ENCODE results near the gene PRELID3B. TPM values are rescaled to one million over a fixed set of nuclear protein-coding genes. Genes with fewer than 3 reads are reported as not detected.
A peak's percentile ranks its signal among the peaks of the same experiment; 100 is the strongest.
"Not testable (repeated sequence)": the region's sequence is repeated elsewhere in the genome, so short reads cannot be mapped to it uniquely, and the experiment has no call there.

Gene PRELID3B
- polyA plus RNA-seq, 10 donors = 42.7 to 59.0 (median 51.0) TPM

DNA sequence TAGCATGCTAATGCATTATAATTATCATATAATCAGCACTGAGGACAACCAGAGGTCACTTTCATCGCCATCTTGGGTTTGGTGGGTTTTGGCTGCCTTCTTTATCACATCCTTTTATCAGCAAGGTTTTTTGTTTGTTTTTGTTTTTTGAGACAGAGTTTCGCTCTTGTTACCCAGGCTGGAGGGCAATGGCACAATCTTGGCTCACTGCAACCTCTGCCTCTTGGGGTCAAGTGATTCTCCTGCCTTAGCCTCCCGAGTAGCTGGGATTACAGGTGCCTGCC lies 30.8 kb downstream of the PRELID3B start:
- DNase-seq = not testable (repeated sequence)

DNA sequence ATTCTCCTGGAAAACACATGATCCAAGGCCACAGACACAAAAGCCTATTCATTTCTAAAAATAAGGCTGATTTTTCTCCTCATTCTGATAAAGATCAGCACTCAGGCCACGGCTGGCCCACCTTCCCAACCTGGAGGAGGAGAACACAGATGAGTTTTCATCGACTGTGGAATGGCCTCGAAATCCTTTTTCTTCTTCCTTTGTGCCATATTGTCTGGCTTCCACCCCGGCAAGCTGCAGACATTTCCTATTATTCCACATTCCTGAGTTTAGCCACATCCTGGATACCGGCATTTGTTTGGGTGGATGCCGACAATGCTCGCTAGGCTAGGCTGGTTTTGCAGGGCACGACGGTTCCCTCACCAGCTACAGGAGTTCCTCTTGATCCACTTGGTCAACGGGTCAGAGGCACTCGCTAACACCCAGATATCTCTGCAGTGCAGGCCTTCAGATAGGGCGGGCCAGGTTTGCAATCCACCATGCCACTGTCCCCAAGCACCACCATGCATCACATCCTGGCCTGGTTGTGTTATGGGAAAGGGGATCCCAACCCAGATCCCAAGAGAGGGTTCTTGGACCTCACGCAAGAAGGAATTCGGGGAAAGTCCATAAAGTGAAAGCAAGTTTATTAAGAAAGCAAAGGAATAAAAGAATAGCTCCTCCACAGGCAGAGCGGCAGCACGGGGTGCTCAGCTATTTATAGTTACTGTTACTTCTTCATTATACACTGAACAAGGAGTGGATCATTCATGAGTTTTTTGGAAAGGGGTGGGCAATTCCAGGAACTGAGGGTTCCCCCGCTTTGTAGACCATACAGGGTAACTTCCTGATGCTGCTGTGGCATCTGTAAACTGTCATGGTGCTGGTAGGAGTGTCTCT lies 31.4 kb downstream of the PRELID3B start:
- DNase-seq = peak in 2 of 3 donors; percentile 56 to 80

DNA sequence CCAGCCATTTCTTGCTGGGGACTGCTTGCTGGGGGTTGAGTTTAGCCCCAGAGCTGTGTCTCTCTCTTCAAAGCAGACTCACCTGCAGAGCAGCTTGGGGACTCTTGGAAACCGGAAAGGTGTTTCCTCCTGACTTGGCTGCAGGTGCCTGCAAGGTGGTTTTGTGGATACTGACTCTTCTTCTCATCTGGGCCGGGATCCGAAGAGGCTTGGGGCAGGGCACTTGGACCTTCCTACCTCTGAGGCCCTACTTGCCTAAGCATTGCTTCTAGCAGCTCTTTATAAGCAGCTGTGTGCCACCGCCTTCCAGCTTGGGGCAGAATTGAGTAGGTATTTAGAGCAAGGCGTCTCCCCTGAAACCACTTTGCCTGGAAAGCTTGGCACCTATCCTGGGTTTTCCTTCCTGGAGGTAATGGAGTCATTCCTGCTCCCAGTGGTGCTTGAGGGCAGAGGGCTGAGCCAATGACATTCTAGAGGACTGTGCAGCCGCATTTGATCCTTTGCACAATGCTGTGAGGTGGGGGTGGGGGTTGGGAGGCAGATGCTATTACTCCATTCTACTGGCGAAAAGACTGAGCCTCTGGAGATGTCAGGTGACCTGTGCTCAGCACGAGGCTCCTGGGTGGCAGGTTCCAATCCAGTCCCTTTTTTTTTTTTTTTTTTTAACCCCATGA lies 32.1 kb downstream of the PRELID3B start:
- DNase-seq = no peak

DNA sequence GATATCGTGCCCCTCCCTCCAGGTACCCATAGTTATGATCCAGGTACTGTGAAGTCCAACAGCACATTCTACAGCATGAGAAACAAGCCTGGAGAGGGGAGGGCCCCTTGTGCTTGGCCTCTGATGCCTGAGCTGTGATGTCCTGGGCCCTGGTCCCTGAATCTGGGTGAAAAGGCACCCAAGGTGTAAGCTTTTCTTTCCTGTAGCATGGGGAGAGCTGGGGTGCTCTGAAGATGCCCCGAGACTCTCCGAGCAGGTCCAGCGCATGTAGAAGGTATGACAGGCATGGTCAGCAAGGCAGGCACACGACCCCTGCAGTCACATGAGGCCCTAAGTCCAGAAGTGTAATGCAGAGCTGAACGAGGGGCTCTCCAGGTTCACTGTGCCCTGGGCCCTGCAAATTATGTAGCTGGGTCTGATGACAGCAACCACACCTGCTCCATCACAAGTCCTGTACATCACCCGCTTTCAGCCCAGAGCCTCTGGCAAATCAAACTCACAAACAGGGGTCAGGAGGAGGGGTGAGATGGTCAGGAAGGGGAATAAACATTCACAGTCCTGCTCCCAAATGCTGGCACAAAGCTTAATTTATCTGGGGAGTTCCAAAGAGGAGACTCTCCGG lies 33.8 kb downstream of the PRELID3B start:
- no peak for DNase-seq

DNA sequence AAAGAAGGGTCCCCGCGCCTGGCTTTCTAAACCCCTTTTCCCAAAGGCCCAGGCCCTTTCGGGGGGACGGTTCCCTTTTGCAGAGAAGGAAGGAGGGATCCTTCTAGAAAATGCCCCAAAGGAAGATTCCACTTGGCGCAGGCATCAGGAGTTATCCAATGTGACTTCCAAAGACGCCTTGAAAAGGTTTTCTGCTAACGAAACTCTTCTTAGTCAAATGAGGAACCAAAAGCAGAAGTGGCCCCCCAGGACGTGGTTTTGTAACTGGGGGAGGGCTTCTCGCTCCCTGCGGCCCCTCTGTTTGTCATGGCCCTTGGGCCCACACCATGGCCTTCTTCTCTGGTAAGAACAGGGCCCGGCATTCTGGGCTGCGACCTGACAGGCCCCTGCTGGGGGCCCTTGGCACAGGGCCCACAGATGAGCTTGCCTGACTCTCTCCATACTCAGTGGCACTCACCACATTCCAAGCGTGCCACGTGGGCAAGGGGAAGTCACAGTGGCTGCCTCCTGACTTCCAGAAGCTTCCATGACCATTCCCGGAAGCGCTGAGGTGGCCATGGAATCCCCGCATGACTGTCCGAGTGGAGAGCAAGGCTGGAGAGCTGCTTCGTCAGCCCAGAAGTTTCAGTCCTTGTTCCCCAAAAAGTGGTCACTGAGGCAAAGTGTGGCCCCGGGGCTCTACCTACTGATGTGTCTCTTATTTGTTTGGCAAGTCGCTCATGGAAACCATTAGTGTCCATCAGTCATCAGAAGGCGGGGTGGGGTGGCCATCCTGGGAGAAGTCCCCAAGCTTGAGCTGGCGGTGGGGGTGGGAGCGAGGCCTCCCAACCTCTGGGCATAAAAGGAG lies 34.7 kb downstream of the PRELID3B start:
- peak in 1 of 3 donors; percentile 60 for DNase-seq

DNA sequence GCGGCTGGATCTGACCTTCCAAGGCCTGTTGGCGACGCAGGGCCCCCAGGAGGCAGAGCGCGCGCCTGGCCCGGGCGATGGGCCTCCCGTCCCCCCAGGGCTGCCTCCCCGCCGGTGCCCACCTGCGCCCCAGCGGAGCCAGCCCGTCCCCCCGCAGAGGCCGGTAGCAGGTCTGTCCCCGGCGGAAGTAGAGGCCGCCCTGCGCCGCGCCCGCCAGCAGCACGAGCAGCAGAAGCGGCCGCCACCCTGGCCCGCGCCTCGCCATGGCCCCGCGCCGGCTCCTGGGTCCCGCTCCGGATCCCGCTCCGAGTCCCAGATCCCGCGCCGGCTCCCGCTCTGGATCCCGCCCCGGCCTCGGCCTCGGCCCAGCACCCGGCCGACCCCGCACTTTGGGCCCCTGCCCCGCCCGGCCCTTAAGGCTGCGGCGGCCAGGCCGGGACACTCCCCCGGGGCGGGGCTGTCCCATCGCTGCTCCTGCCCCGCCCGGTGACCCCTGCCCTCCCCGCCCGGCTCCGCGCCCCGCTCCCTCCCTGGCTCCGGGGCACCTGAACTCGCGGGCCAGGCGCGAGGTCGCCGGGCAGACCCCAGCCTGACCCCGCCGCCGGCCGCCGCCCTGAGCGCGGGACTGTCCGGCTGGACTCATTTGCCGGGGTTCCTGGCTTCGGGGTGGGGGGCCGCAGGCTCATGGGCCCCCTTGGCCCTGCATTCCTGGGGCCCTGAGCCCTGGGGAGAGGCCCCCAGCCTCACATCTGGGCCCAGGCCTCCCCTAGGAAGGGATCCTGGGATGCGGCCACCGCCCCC lies 35.5 kb downstream of the PRELID3B start, which contains the start of gene CTSZ:
Gene CTSZ (minus strand): TSS at position 391 of the 801 bp plus-strand sequence. CDS start 126 bp downstream, at position 265.
- peak in 2 of 3 donors; percentile 56 to 88 for DNase-seq

DNA sequence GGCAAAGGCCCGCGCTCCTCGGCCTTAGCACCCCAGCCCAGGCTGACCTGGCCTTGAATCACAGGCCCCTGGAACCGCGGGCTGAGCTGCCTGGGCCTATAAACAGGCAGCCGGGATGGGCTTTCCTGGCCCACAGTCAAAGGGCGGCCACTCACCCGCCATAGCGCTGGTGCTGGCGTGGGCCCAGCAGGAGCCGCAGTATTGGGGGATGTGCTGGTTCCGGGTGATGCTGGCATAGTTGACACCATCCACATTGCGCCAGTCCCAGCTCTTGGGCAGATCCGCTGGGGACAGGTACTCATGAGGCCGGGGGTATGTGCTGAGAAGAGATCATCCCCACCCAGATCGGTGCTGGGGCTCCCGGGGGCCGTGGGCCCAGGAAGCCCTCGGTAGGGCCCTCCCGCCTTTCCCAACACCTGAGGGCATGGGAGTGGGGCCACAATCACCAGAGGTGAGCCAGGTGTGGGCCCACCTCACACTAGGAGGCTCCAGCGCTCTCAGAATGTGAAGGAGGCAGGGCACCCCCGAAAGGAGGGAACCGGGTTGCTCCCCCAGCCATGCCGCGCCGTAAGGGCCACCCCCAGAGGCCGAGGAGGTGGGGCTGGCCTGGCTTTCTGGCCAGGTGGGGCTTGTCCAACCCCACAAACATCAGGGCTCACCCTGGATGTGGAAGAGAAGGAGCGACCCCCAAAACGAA lies 36.3 kb downstream of the PRELID3B start:
- DNase-seq = peak in 1 of 3 donors; percentile 33

DNA sequence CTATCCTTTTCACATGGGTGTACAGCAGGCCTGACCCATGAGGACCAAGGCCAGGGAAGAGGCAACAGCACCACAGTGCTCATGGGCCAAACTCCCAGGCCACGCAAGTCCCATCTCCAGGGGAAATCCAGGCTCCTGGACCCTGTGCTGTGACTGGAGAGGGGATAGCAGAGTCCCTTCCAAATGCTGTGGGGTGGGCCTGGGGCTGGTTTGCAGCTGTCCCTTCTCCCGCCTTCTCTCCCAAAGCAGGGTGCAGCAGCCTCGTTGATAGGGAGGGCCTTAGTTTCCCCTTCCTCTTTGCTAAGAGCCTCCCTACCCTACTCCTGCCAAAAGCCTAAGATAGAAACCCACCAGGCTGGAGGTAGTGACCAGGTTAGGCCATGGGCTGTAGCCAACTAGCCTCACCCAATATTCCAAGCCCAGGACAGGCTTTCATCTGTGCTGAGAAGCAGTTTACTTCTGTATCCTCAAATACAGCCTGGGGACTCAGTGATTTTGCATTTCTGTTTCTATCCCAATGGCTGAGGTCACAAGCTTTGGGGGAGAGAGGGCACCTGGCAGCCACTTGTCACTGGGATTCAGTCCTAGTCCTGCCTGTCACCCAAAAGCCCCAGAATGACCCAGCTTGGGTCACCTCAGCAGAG lies 36.9 kb downstream of the PRELID3B start:
- no peak for DNase-seq

DNA sequence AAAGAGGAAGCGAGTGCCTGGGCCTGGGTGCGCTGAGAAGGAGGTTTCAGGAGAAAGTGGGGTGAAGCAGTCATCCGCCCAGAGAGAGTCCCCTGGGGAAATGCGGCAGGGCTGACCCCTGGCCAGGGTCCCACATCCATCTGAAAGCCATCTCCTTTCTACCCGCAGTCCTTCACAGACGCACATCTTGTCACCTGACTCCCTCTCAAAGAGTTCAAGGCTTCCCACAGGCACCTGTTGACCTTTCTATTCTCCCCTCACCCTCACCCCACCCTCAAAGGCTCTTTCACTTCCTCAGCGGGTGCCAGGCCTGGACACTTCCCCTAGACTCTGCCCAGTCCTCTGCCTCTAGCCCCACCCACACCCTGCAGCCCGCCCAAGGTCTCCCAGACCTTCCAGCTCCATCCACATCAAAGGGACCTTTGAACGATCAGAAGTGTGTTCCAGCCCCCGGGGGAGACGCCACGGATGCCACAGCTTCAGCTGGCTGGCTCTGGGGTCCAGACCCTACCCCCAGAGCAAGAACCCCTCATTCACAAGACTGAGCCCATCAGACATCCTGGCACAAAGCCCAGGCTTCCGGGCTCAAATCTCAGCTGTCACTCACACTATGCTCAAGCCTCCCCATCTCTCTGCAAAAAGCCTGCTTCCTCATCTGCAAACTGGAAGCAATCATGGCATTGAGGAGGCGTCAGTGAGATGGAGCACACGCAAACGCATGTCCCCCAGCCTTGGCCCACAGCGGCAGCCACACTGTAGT lies 37.6 kb downstream of the PRELID3B start:
- DNase-seq = peak in 1 of 3 donors; percentile 60

DNA sequence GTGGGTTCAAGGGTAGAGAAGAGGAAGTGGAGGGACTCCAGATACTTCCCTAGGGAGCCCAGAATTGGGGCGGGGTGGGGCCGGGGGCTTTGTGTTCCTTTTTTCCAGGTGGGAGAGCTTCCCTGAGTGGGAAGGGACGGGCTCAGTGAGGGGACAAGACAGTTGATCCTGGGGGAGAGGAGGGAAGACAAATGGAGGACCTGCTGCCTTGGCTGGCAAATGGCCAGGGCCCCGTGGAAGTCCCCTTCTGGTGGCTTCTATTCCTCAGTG lies 38.2 kb downstream of the PRELID3B start:
- no peak for DNase-seq

DNA sequence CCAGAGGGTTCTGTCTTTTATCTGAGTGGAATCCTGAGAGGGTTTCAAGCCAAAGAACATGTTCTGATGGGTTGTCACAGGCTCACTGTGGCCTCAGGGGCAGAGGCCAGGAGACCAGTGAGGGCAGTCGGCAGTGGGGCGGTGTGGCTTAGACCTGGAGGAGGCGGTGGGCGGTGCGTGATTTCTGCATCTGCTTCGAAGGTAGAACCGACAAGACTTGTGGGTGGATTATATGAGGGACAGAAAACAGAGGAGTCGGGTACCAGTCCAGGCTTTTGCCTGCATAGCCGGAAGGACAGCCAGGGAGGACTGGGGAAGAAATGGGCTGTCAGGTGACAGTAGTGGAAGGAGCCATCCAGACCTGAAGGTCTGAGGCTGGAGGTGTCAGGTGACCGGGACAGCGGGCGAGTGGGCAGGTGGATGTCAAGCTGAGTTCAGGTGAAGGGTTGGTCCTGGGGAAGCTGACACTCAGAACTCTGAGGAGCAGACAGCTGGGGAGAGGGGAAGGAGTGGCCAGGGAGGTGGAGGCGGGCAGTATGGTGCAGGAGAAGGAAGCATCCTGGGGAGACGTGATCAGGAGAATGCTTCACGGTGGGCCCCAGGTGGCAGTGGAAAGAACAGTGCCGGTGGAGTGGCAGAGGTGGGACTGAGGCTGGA lies 38.6 kb downstream of the PRELID3B start:
- no peak for DNase-seq

DNA sequence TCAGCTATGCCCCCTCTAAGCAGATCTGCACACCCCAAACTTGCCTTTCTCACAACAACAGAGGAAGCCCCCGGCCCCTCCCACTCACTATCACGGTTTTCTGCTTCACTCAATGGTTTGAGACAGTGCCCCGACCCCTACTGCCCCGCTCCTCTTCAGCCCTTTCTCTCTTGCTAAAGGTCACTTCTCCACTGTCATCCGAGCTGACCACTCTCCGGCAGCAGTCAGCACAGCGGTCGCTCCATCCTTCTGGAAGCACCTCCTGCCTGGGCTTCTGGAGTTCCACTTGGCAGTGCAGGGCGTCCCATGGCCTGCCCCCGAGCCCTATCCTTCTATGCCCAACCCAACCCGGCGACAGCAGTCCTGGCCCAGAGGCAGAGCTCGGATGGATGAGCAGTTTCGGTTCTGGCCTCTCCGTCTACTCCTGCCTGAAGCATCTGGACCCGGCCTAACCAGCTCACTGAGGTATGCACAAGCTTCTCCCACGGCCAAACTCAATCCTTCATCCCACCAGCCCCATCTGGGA lies 39.6 kb downstream of the PRELID3B start:
- DNase-seq = no peak

DNA sequence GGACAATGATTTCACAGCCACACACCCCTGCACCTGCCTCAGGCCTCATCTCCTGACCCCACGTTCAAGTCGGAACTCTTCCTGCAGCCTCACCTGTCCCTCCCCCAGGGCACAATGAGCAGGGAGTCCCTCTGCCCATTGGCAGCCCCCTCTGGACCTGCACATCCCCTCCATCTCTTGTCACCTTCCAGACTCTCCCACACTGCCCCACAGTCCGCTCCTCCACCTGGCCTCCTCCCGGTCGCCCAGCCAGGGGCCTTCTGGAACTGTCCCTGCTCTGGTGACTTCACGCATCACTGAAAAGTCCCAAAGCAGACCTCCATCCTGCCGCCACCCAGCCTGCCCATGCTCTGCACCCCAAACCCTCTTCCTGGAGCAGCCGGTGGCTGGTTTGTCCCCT lies 40.2 kb downstream of the PRELID3B start:
- no peak for DNase-seq

DNA sequence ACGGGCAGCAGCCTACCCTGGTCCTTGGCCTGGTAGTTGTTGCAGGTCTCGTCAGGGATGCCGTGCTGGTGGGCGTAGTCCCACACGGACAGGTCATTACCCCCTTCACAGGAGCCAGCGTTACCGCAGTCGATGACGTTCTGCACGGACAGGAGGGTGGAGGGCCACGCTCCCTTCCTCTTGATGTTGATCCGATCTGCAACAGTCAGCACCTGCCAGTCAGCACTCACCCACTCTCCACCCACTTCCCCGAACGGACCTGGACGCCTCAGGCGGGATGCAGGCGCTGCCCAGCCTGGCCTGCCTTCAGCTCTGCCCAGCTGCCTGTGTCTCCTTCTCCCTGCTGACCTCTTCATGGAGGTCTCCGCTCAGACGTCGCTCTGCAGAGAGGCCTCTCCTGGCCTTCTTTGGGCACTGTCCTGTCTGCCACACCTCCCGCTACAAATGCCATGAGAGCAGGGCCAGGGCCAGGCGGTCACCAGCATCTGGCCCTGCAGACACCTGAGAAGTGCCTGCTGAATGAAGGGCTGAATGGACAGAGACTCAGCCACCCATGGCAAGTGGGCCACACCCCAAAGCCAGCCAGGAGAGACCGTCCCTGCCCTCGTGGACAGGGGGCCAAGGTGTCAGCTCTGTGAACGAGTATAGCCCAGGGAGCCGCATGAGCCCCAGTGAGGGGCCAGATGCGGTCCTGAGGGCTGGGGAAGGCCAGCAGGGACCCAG lies 41.0 kb downstream of the PRELID3B start:
- no peak for DNase-seq

DNA sequence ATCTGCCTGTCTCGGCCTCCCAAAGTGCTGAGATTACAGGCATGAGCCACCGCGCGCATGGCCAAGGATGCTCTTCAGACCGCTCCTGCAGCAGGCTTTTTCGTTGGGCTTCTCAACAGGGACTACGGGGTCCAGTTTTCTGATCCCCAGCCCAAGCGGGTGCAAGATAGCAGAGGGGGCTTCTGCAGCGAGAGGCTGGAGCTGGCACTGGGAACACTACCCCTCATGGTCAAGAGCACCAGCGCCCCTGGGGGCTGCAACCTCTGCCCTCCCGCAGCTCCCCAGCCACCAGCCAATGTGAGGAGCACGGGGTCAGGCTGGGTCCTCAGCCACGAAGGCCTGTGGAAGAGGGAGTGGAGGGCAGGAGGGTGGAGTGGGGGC lies 41.5 kb downstream of the PRELID3B start:
- no peak for DNase-seq

DNA sequence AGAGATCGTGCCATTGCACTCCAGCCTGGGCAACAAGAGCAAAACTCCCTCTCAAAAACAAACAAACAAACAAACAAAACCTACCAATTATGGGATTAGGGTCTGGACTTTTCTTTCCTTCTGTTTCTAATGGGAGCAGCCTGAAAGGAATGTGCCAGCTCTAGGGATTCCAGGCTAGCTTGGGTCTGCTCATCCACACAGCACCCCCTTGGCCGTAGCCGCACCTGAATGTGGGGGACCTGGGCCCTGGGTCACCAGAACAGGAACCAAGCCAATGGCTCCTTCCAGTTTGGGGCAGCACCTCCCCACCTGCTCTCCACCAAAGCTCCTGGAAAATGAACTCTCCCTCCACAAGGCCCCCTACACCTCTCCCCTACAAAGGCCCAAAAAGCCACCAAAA lies 42.3 kb downstream of the PRELID3B start:
- no peak for DNase-seq

DNA sequence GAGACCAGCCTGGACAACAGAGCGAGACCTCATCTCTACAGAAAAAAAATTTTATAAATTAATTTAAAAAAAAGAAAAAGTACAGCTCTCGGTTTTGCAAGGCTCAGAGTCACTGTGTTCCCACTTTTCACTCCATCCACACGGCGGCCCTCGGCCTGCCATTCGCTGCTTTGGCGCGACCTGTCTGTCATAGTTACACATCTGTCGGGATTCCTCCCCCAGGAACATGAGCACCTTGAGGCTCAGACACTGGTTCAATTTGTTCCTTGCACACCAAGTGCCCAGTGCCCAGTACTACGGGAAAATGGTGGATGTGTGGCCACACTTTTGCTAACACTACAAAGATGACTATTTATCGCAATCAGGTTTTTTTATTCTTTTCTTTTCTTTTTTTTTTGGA lies 43.9 kb downstream of the PRELID3B start:
- DNase-seq = no peak
